BLaER1 (cell line): Measurements from ENCODE around the gene SFT2D3.

ENCODE experiments used
- H3K27ac ChIP-seq: shearing (Covaris generic); formaldehyde crosslinking; 2 replicates; pipeline ENCODE4 v1.8.1; 2022
- H3K27me3 ChIP-seq: shearing (Covaris generic); formaldehyde crosslinking; 2 replicates; pipeline ENCODE4 v1.8.1; 2022
- H3K36me3 ChIP-seq: shearing (Covaris generic); formaldehyde crosslinking; 2 replicates; pipeline ENCODE4 v1.8.1; 2022
- H3K4me1 ChIP-seq: shearing (Covaris generic); formaldehyde crosslinking; 2 replicates; pipeline ENCODE4 v1.8.1; 2022
- H3K4me2 ChIP-seq: shearing (Covaris generic); formaldehyde crosslinking; 2 replicates; pipeline ENCODE4 v1.8.1; 2022
- H3K4me3 ChIP-seq: shearing (Covaris generic); formaldehyde crosslinking; 2 replicates; pipeline ENCODE4 v1.8.1; 2022
- H3K9ac ChIP-seq: shearing (Covaris generic); formaldehyde crosslinking; 2 replicates; pipeline ENCODE4 v1.8.1; 2022
- H3K9me3 ChIP-seq: shearing (Covaris generic); formaldehyde crosslinking; 2 replicates; pipeline ENCODE4 v1.8.1; 2022
- H4K20me1 ChIP-seq: shearing (Covaris generic); formaldehyde crosslinking; 2 replicates; pipeline ENCODE4 v1.8.1; 2022
- Cebpa-rat ChIP-seq: shearing (Covaris generic); IDR thresholded peaks from 2 replicates; pipeline ENCODE4 v1.8.1; 2022

SFT2D3 gene

DNA sequence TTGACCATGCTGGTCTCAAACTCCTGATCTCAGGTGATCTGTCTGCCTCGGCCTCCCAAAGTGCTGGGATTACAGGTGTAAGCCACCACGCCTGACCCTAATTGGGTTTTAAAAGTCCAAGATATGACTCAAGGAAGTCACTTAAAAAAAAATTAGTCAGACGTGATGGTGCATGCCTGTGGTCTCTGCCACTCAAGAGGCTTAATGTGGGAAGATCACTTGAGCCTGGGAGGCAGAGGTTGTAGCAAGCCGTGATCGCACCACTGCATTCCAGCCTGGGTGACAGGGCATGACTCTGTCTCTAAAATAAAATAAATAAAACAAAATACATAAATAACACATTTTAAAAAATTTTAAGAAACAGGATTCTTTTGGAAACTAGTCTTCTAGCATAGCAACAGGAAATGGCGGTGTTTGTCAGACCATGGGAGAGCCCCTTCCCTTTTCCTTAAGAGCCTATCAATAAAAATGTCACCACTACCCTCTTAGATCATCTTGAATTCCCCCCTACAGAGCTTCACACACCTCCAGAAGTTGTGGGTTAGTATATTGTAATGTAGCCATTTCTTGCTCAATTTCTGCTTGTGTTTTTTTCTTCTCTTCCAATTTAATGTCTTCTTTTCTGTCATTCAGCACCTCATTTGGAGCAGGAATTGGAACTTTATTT, 20.1 kb downstream of the SFT2D3 start:
- H3K9me3 ChIP-seq = no peaks in the 10 kb centered on the region
- H3K27me3 ChIP-seq = no peaks in the 10 kb centered on the region
- no peak for TF ChIP-seq Cebpa-rat
- H3K4me3 ChIP-seq = no peak overlapping the region
- no peak overlapping the region for H3K4me2 ChIP-seq
- H3K36me3 ChIP-seq = peaks cover 82% of the 10 kb centered on the region
- peaks cover 6% of the 10 kb centered on the region for H3K4me1 ChIP-seq
- H3K9ac ChIP-seq = no peak overlapping the region
- H3K27ac ChIP-seq = no peak overlapping the region
- H4K20me1 ChIP-seq = no peaks in the 10 kb centered on the region

- H3K36me3 ChIP-seq = peaks cover 82% of the 10 kb centered on the region
Observed at GRCh38 chr2:127721978-127722355, 20.7 kb downstream of the SFT2D3 start.

DNA sequence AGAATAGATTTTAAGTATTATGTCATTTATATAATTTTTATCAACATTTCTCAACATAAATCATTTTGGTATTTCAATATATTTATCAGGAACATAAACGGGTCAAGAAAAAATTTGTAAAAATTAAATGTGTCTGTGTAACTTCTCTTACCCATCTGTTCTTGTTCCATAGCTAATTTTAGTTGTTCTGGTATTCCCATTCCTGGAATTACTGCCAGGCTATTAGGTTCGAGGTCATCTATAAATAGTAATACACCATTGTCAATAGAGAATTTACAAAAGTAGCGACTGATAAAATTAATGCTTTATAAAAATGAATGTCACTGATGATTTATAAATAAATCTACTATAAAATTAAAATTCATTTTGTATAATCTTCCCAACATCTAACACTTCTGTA, 21.5 kb downstream of the SFT2D3 start:
- no peak overlapping the region for H3K9ac ChIP-seq
- H3K9me3 ChIP-seq = no peaks in the 10 kb centered on the region
- H3K4me1 ChIP-seq = no peaks in the 10 kb centered on the region; the same call in 1 of the 2 replicates
- H3K27me3 ChIP-seq = no peaks in the 10 kb centered on the region
- peaks cover 84% of the 10 kb centered on the region for H3K36me3 ChIP-seq
- no peak for TF ChIP-seq Cebpa-rat
- H4K20me1 ChIP-seq = no peaks in the 10 kb centered on the region
- no peak overlapping the region for H3K4me3 ChIP-seq
- no peak overlapping the region for H3K4me2 ChIP-seq
- no peak overlapping the region for H3K27ac ChIP-seq

More at GRCh38 chr2:127721978-127722355, 20.7 kb downstream of the SFT2D3 start:
- no peak overlapping the region for H3K4me2 ChIP-seq
- H4K20me1 ChIP-seq = no peaks in the 10 kb centered on the region
- peaks cover 1% of the 10 kb centered on the region for H3K4me1 ChIP-seq
- H3K9me3 ChIP-seq = no peaks in the 10 kb centered on the region
- no peak for TF ChIP-seq Cebpa-rat
- H3K4me3 ChIP-seq = no peak overlapping the region
- no peaks in the 10 kb centered on the region for H3K27me3 ChIP-seq
- H3K9ac ChIP-seq = no peak overlapping the region
- H3K27ac ChIP-seq = no peak overlapping the region

DNA sequence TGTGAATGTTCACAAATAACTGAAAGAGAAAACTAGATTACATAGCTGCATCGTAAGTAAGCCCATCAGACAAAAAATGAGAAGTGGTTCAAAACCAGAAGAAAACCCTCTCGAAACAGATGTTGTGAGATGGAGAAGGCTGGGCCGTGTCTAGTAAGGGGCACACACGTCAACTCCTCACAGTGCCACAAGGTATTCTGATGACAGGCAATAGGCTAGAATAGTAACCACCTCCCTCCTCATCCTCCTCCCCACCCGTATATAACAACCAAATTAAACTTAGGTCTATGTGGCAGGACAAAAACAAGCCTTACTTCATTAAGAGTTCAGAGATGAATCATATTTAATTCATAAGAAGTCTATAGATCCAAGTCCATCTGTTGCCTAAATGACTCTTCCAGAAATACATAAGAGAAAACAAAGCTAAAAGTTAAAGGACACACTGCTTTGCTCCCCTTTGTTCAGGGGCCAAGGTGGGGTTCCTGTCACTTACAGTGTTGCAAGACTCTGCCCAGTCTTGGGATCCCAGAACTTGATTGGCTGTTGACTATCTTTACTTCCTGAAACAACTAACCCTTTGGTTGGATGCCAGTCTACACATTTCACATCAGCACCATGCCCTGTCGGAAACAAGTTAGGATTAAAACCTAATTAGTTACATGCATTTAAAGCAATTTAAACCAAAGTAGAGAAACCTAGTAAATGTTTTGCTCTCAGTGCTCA, 25.0 kb downstream of the SFT2D3 start:
- TF ChIP-seq Cebpa-rat = no peak
- peaks cover 51% of the 10 kb centered on the region for H3K36me3 ChIP-seq
- no peak overlapping the region for H3K27ac ChIP-seq

DNA sequence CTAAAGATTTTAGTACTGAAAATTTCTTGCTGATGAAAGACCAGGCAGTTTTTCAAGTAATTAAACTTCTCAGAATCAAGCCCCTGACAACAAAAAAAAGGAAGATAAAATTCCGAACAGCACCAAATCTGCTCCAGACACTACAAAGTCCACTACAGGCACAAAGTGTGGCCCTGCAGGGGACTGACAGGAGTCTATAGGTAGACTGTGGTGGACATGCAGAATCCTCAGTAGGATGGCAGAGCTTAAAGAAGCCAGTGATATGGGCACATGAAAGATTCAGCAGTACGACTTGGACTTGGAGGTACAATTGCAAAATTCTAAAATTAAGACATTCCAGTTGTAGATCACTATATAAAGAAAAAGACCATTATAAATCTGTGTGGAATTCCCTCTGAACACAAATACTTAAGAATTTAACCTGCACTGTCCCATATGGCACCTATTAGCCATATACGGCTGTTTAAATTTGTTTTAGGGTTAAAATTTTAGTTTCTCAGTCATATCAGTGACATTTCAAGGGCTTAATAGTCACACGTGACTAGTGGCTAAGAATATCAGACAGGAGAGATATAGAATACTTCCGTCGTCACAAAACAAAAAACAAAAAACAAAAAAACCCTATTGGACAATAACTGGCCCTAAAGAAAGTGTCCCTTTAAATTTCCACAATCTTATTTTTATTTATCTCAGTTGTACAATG, 32.0 kb downstream of the SFT2D3 start:
- H3K9me3 ChIP-seq = no peaks in the 10 kb centered on the region
- H3K9ac ChIP-seq = no peak overlapping the region
- H3K4me3 ChIP-seq = no peak overlapping the region
- H3K27me3 ChIP-seq = no peaks in the 10 kb centered on the region
- TF ChIP-seq Cebpa-rat = no peak
- H3K4me2 ChIP-seq = no peak overlapping the region
- no peaks in the 10 kb centered on the region for H4K20me1 ChIP-seq
- H3K27ac ChIP-seq = no peak overlapping the region
- H3K36me3 ChIP-seq = peaks cover 15% of the 10 kb centered on the region
- no peaks in the 10 kb centered on the region for H3K4me1 ChIP-seq

More for the DNA sequence above, 25.0 kb downstream of the SFT2D3 start:
- Histone ChIP-seq H4K20me1 (no peaks in the 10 kb centered on the region), H3K27me3 (no peaks in the 10 kb centered on the region), H3K4me1 (no peaks in the 10 kb centered on the region), H3K9me3 (no peaks in the 10 kb centered on the region), H3K4me3 (no peak overlapping the region), H3K9ac (no peak overlapping the region), H3K4me2 (no peak overlapping the region)

DNA sequence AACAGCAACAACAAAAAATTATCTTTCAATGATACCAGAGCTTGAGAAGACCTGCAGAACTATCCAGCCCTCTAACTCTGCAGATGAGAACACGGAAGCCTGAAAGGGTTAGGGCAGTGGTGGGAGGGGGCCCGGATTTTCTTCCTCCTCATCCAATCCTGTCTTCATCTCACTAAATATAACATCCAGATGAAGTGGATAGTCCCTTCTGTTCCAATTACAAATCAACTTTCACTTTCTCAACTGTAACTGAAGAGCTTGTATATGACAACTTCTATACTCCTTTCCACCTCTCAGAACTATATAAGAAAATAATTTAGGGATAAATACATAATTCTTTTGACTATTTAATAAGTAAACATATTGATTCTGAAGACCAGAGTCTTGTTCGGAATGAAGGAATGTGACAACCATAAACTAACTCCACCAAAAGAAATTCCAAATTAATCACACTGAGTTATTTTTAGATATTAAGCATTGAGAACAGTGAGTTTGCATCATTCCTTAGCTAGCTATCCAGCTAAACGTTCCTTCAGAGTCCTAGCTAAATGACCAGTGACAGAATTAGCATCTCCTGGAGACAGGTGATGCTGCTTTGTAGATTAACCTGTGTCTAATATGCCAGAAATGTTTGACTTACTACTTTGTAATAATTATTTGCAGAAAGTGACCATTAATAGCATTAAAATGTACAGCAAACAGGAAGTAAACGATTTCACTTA, 32.7 kb downstream of the SFT2D3 start:
- Histone ChIP-seq H3K4me3 (no peak overlapping the region), H3K4me1 (no peaks in the 10 kb centered on the region), H3K36me3 (peaks cover 20% of the 10 kb centered on the region), H3K9me3 (no peaks in the 10 kb centered on the region), H3K9ac (no peak overlapping the region), H4K20me1 (no peaks in the 10 kb centered on the region), H3K27me3 (no peaks in the 10 kb centered on the region), H3K27ac (no peak overlapping the region), H3K4me2 (no peak overlapping the region)
- TF ChIP-seq Cebpa-rat = no peak

DNA sequence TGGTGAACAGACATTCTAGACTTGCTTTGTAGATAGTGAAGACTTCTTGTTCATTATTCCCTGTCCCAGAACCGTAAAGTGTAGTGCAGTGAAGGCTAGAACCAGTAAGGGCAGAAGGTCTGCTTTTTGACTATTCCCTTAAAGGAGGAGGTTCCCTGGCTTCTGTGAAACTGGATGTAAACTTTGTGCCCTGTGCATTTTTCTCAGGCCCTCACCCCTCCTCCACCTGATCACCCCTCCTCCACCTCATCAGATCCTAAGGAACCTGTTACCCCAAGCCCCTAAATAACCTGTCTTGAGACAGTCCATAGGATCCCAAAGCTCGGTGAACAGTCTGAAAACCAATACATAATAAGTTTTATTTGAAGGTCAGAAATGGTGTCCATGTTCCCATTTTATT, 33.7 kb downstream of the SFT2D3 start:
- no peak for TF ChIP-seq Cebpa-rat
- Histone ChIP-seq H3K36me3 (peaks cover 29% of the 10 kb centered on the region), H3K4me2 (no peak overlapping the region)

GRCh38 chr2:127735537-127736399, 34.5 kb downstream of the SFT2D3 start:
- H3K9me3 ChIP-seq = no peaks in the 10 kb centered on the region
- H3K27me3 ChIP-seq = no peaks in the 10 kb centered on the region
- no peak overlapping the region for H3K4me3 ChIP-seq
- no peak overlapping the region for H3K4me2 ChIP-seq
- H3K4me1 ChIP-seq = no peaks in the 10 kb centered on the region
- no peak overlapping the region for H3K9ac ChIP-seq
- no peak for TF ChIP-seq Cebpa-rat
- H3K36me3 ChIP-seq = peaks cover 36% of the 10 kb centered on the region
- H3K27ac ChIP-seq = no peak overlapping the region
- no peaks in the 10 kb centered on the region for H4K20me1 ChIP-seq

More for the DNA sequence above, 33.7 kb downstream of the SFT2D3 start:
- Histone ChIP-seq H3K4me3 (no peak overlapping the region), H3K27me3 (no peaks in the 10 kb centered on the region), H4K20me1 (no peaks in the 10 kb centered on the region), H3K27ac (no peak overlapping the region), H3K9ac (no peak overlapping the region), H3K9me3 (no peaks in the 10 kb centered on the region), H3K4me1 (no peaks in the 10 kb centered on the region)

- no peak for TF ChIP-seq Cebpa-rat
- no peaks in the 10 kb centered on the region for H4K20me1 ChIP-seq
- H3K4me1 ChIP-seq = no peaks in the 10 kb centered on the region
- H3K9me3 ChIP-seq = no peaks in the 10 kb centered on the region
- no peak overlapping the region for H3K4me2 ChIP-seq
- no peak overlapping the region for H3K9ac ChIP-seq
- H3K4me3 ChIP-seq = no peak overlapping the region
- H3K27ac ChIP-seq = no peak overlapping the region
- H3K36me3 ChIP-seq = peaks cover 54% of the 10 kb centered on the region
- no peaks in the 10 kb centered on the region for H3K27me3 ChIP-seq
Observed at GRCh38 chr2:127737892-127738291, 36.6 kb downstream of the SFT2D3 start.
